CD4-positive, CD25-positive, alpha-beta regulatory T cell (primary cell): Measurements from ENCODE around the gene ALCAM. TPM values are rescaled to one million over a fixed set of nuclear protein-coding genes. Genes with fewer than 3 reads are reported as not detected.

ENCODE experiments used
- ATAC-seq, 2 donors: fragments of 150-1000 bp; cut with Tn5 transposase; one replicate each; pipeline ENCODE4 v1.10.0; 2021; ENCODE audit warnings: low read depth in 2 of 2, moderate number of reproducible peaks in 2 of 2, moderate library complexity in 1 of 2
- DNase-seq, 3 donors: peaks; one replicate each; pipeline versions ENCODE4 v3.0.0 to v3.0.0-alpha.2; 2012 to 2022; ENCODE audit warnings: mixed read lengths in 1 of 3
- H3K27ac ChIP-seq: one replicate; pipeline ENCODE4 v1.7.0; 2013; ENCODE audit warnings: mild to moderate bottlenecking, low read length; ENCODE audit not compliant: insufficient read depth, poor library complexity, severe bottlenecking
- H3K27me3 ChIP-seq: one replicate; pipeline ENCODE4 v1.7.0; 2013; ENCODE audit warnings: low read length; ENCODE audit not compliant: control insufficient read depth, insufficient read depth
- H3K36me3 ChIP-seq: one replicate; pipeline ENCODE4 v1.7.0; 2013; ENCODE audit warnings: mild to moderate bottlenecking, low read length, moderate library complexity; ENCODE audit not compliant: control insufficient read depth, insufficient read depth
- H3K4me1 ChIP-seq: 2 replicates; pipeline ENCODE4 v1.7.0; 2013; ENCODE audit warnings: mild to moderate bottlenecking, low read length; ENCODE audit not compliant: insufficient read depth, control insufficient read depth, poor library complexity, severe bottlenecking
- H3K4me3 ChIP-seq: one replicate; pipeline ENCODE4 v1.7.0; 2013; ENCODE audit warnings: low read depth, mild to moderate bottlenecking, low read length, moderate library complexity
- H3K9me3 ChIP-seq, 2 experiments: 1 replicate in 1 of 2; 2 replicates in 1 of 2; pipeline ENCODE4 v1.7.0; 2013; ENCODE audit warnings: low read length in 2 of 2, mild to moderate bottlenecking in 1 of 2, moderate library complexity in 1 of 2; ENCODE audit not compliant: control insufficient read depth in 2 of 2
- H3K27ac Mint-ChIP-seq, 3 donors: one replicate each; pipeline ENCODE4 v1.8.0; 2020 to 2022; ENCODE audit warnings: mild to moderate bottlenecking in 3 of 3, mixed read lengths in 3 of 3, moderate library complexity in 2 of 3
- H3K27me3 Mint-ChIP-seq: one replicate; pipeline ENCODE4 v1.8.0; 2022; ENCODE audit warnings: mild to moderate bottlenecking, mixed read lengths
- H3K36me3 Mint-ChIP-seq: one replicate; pipeline ENCODE4 v1.8.0; 2020; ENCODE audit warnings: mixed read lengths
- H3K4me1 Mint-ChIP-seq, 4 donors: one replicate each; pipeline ENCODE4 v1.8.0; 2020 to 2022; ENCODE audit warnings: mixed read lengths in 4 of 4, mild to moderate bottlenecking in 1 of 4
- H3K4me3 Mint-ChIP-seq, 4 donors: one replicate each; pipeline ENCODE4 v1.8.0; 2020 to 2022; ENCODE audit warnings: mild to moderate bottlenecking in 4 of 4, mixed read lengths in 4 of 4, moderate library complexity in 3 of 4
- H3K9me3 Mint-ChIP-seq, 7 donors: one replicate each; pipeline ENCODE4 v1.8.0; 2020 to 2022; ENCODE audit warnings: mixed read lengths in 7 of 7, mild to moderate bottlenecking in 3 of 7, moderate library complexity in 2 of 7
- polyA plus RNA-seq, 4 donors: library from polyadenylated mRNA; unstranded; fragments of 300-500 nt; fragmentation: Illumina TruSeq; gene quantifications; one replicate each; pipeline ENCODE4 v1.2.3, GENCODE V29; 2021
- total RNA-seq: library from RNA; stranded (reverse); gene quantifications from one replicate; pipeline ENCODE4 v1.2.3, GENCODE V29; 2022

The ALCAM gene
- total and polyA plus RNA-seq, 5 donors from 2014 or later: 6.1 to 13.2 (median 7.5) TPM

GRCh38 chr3:105459566-105460290, 93.0 kb downstream of the ALCAM start:
- Histone ChIP-seq H3K4me3 (no peak overlapping the region), H3K27me3 (no peaks in the 10 kb centered on the region), H3K9me3 (no peaks in the 10 kb centered on the region), H3K4me1 (no peaks in the 10 kb centered on the region), H3K36me3 (no peaks in the 10 kb centered on the region), H3K27ac (no peak overlapping the region)
- Mint-ChIP-seq H3K4me1 (peaks cover 0 to 10% (median 0%) of the 10 kb centered on the region in 4 donors), H3K4me3 (no peak overlapping the region), H3K36me3 (no peaks in the 10 kb centered on the region), H3K9me3 (peaks cover 0 to 1% (median 0%) of the 10 kb centered on the region in 7 donors), H3K27me3 (no peaks in the 10 kb centered on the region), H3K27ac (no peak overlapping the region)
- ATAC-seq (no peak), DNase-seq (no peak)

- no peaks in the 10 kb centered on the region for H3K27me3 ChIP-seq
- Mint-ChIP-seq H3K36me3 (no peaks in the 10 kb centered on the region), H3K4me3 (no peak overlapping the region), H3K4me1 (peaks cover 0 to 10% (median 0%) of the 10 kb centered on the region in 4 donors), H3K27me3 (peaks cover 4% of the 10 kb centered on the region), H3K27ac (no peak overlapping the region), H3K9me3 (no peaks in the 10 kb centered on the region)
- H3K36me3 ChIP-seq: no peaks in the 10 kb centered on the region
- H3K27ac ChIP-seq: no peak overlapping the region
- no peaks in the 10 kb centered on the region for H3K4me1 ChIP-seq
- DNase-seq (no peak), ATAC-seq (no peak)
- H3K9me3 ChIP-seq: no peaks in the 10 kb centered on the region
- H3K4me3 ChIP-seq: no peak overlapping the region
Observed at GRCh38 chr3:105463620-105464019, 96.9 kb downstream of the ALCAM start.

DNA sequence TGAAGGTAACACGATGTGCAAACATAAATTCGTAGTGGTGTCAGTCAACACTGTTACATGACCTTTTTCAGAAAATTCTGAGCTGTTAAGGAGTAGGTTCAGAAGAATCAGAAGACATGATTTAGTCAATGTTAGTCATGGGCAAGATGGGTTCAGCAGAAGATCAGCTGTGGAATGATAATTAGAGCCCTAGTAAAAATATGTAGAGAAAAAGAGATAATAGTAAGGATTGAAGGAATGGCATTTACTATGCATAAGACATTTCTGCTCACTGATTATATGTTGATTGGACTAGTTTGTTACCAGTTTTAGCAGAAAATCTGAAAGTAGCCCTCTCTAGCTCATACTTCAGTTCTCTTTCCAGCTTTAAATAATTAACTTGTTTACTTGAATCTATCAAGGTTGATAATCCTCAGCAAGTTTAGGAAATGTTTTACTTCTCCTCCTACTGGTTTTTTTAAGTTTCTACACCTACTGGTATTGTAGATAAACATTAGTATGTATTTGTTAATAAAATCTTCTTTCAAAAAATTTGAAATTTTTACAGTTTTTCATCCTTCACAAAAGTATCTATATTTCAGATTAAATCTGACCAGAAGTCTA, 98.6 kb downstream of the ALCAM start:
- Histone ChIP-seq H3K4me3 (no peak overlapping the region), H3K4me1 (no peaks in the 10 kb centered on the region), H3K9me3 (no peaks in the 10 kb centered on the region), H3K36me3 (no peaks in the 10 kb centered on the region), H3K27ac (no peak overlapping the region), H3K27me3 (no peaks in the 10 kb centered on the region)
- peaks cover 4% of the 10 kb centered on the region for H3K27me3 Mint-ChIP-seq
- H3K4me3 Mint-ChIP-seq: no peak overlapping the region
- ATAC-seq (no peak), DNase-seq (no peak)
- H3K4me1 Mint-ChIP-seq: no peaks in the 10 kb centered on the region
- H3K27ac Mint-ChIP-seq: no peak overlapping the region
- no peaks in the 10 kb centered on the region for H3K9me3 Mint-ChIP-seq
- H3K36me3 Mint-ChIP-seq: no peaks in the 10 kb centered on the region

DNA sequence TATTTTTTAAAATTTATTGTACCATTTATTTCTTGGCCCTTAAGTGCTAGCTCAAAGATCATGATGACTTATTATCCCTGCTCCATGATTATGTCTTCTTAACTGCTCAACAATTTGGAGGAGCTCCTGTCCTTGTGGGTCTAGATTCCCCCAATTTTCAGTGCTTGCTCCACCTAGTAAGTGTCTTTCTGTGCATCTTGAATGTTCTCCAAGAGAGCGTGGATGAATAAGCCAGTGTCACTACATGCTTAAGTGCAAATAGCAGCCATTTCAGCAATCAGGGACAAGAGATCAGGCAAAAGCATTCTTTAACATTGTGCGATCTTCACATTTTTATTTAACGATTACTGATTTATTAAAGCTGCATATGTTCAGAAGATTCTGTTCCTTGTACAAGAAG, 99.4 kb downstream of the ALCAM start:
- Mint-ChIP-seq H3K9me3 (no peaks in the 10 kb centered on the region), H3K36me3 (no peaks in the 10 kb centered on the region), H3K4me1 (no peaks in the 10 kb centered on the region), H3K4me3 (no peak overlapping the region), H3K27ac (no peak overlapping the region), H3K27me3 (peaks cover 4% of the 10 kb centered on the region)
- ATAC-seq: no peak
- H3K27ac ChIP-seq: no peak overlapping the region
- no peaks in the 10 kb centered on the region for H3K4me1 ChIP-seq
- H3K27me3 ChIP-seq: no peaks in the 10 kb centered on the region
- H3K4me3 ChIP-seq: no peak overlapping the region
- H3K36me3 ChIP-seq: no peaks in the 10 kb centered on the region
- DNase-seq: no peak
- no peaks in the 10 kb centered on the region for H3K9me3 ChIP-seq

DNA sequence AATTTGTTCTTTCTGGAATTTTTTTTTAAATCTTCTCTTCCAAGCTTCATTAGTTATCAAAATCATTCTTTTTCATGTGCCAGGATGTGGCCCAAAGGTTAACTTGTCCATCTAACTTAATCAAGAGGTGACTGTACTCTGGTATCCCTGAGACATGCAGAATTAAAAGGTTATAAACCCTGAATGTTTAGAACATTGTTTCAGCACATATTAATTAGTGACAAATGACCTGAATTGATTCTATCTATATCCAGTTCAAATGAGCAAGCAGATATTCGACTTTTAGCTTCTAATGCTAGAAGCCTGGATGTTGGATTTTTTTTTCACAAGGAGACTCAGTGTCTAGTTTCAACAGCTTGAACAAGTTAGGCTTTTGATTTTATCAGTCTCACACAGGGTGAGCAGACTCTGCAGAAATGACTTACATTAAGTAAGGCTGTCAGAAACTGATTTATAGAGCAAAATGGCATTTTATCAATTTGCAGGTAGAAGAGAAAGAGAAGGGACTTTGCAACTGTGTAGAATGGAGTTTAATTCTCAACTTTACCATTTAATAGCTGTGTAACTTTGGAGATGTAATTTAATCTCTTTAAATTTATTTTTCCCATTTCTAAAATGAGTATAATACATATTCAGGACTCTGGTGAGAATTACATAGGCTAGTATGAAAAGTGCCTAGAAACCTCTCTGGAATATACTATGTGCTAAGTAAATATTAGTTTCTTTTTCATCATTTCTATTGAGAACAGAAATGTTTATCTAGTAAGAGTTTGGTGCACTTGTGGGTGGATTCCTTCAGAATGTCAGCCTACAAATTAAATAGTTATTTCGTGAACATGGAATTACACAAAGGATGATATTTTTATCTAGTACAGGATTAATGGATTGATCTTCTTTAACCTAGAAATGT, 100.0 kb downstream of the ALCAM start:
- no peaks in the 10 kb centered on the region for H3K9me3 ChIP-seq
- no peak overlapping the region for H3K4me3 ChIP-seq
- no peaks in the 10 kb centered on the region for H3K4me1 ChIP-seq
- Mint-ChIP-seq H3K36me3 (no peaks in the 10 kb centered on the region), H3K27ac (no peak overlapping the region), H3K9me3 (no peaks in the 10 kb centered on the region), H3K4me1 (no peaks in the 10 kb centered on the region), H3K27me3 (peaks cover 4% of the 10 kb centered on the region), H3K4me3 (no peak overlapping the region)
- ATAC-seq: no peak
- no peak overlapping the region for H3K27ac ChIP-seq
- no peaks in the 10 kb centered on the region for H3K27me3 ChIP-seq
- DNase-seq: no peak
- H3K36me3 ChIP-seq: no peaks in the 10 kb centered on the region

DNA sequence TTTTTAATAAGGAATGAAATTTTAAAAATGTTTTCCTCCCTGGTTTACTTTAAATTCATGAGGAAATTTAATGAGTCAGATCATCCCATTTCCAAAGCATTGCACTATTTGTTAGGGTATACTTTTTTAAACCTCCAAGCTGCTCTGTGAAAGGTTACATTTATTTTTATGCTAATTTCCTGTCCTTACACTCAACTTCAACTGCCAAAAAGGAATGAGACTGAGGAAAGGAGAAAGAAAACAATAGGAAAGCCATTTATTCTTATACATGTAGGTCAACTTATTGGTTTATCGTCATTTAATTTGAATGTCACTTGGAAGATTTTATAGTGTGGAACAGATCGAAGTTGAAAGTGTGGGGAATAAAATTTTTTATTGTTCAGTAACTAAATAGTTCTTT, 104.1 kb downstream of the ALCAM start:
- DNase-seq: no peak
- no peak overlapping the region for H3K27ac ChIP-seq
- H3K36me3 Mint-ChIP-seq: no peaks in the 10 kb centered on the region
- no peak overlapping the region for H3K27ac Mint-ChIP-seq
- H3K9me3 Mint-ChIP-seq: peaks cover 0 to 4% (median 0%) of the 10 kb centered on the region in 7 donors
- H3K9me3 ChIP-seq: no peaks in the 10 kb centered on the region
- H3K27me3 Mint-ChIP-seq: peaks cover 4% of the 10 kb centered on the region
- H3K4me3 Mint-ChIP-seq: no peak overlapping the region
- H3K4me3 ChIP-seq: no peak overlapping the region
- no peaks in the 10 kb centered on the region for H3K4me1 ChIP-seq
- no peaks in the 10 kb centered on the region for H3K36me3 ChIP-seq
- no peak for ATAC-seq
- H3K4me1 Mint-ChIP-seq: peaks cover 0 to 3% (median 1%) of the 10 kb centered on the region in 4 donors
- H3K27me3 ChIP-seq: no peaks in the 10 kb centered on the region

DNA sequence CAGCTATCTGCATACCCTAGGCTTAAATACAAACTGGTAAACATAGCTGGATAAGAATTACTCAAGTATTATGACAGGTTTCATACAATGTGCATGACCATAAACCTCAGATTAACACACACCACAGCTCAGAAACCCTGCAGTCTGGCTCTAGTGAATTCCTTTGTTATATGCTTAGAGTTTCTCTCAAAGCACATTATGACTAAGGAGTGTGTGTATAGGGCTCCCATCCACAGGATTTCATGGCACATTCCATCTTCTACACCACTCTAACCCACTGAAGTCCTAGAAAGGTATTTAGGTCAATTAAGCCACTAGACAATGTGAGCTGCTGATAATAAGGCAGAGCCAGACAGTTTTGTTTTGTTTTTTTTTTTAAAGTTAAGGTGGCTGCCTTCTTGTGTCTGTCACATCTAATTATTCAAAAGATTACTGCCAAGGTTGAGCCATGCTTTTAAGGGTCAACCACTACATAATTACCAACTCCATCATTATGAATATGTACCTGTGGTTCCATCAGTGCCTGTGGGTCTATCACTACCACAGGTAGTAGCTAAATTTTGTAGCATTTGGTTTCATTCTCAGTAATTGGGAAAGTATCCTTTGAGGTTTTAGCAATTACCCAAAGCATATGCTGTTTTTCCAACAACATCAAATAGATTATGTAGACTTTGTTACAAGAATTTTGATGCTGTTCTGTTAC, 107.0 kb downstream of the ALCAM start:
- DNase-seq (no peak), ATAC-seq (no peak)
- H3K4me3 Mint-ChIP-seq: no peak overlapping the region
- peaks cover 0 to 10% (median 7%) of the 10 kb centered on the region in 7 donors for H3K9me3 Mint-ChIP-seq
- Histone ChIP-seq H3K27ac (no peak overlapping the region), H3K4me1 (no peaks in the 10 kb centered on the region), H3K27me3 (no peaks in the 10 kb centered on the region), H3K4me3 (no peak overlapping the region), H3K9me3 (peaks cover 7 to 12% of the 10 kb centered on the region in 2 experiments), H3K36me3 (no peaks in the 10 kb centered on the region)
- no peaks in the 10 kb centered on the region for H3K27me3 Mint-ChIP-seq
- peaks cover 4% of the 10 kb centered on the region for H3K36me3 Mint-ChIP-seq
- H3K4me1 Mint-ChIP-seq: peaks cover 0 to 7% (median 2%) of the 10 kb centered on the region in 4 donors
- no peak overlapping the region for H3K27ac Mint-ChIP-seq
